Suprapubic skin (tissue), 3 donors: ENCODE data around the gene CCT2.

ENCODE experiments used
- POLR2A ChIP-seq, 2 donors: fragments of 450-650 bp; IDR thresholded peaks; one replicate each; pipeline ENCODE4 v1.6.1; 2017; ENCODE audit warnings: antibody characterized with exemption in 2 of 2, mild to moderate bottlenecking in 2 of 2, moderate library complexity in 2 of 2
- TF ChIP-seq, protein P1 (sequence below), 2 donors: fragments of 200-600 bp in 1 of 2; fragments of 450-650 bp in 1 of 2; sonication (generic) in 1 of 2; IDR thresholded peaks; one replicate each; pipeline ENCODE4 v1.5.1; 2016 to 2019; ENCODE audit warnings: antibody characterized with exemption in 2 of 2, mild to moderate bottlenecking in 1 of 2, moderate library complexity in 1 of 2

DNA sequence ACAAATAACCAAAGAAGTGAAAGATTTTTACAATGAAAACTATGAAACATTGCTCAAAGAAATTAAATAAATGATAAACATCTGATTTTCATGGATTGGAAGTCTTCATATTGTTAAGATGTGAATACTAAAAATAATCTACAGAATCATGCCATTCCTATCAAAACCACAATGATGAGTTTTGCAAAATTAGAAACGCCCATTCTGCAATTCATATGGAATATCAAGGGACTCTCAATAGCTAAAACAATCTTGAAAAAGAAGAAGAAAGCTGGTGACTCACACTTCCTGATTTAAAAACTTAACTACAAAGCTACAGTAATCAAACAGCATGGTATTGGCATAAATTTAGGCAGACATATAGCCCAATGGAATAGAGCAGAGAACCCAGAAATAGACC is 40.2 kb upstream of the CCT2 start:
- TF ChIP-seq, protein P1, sequence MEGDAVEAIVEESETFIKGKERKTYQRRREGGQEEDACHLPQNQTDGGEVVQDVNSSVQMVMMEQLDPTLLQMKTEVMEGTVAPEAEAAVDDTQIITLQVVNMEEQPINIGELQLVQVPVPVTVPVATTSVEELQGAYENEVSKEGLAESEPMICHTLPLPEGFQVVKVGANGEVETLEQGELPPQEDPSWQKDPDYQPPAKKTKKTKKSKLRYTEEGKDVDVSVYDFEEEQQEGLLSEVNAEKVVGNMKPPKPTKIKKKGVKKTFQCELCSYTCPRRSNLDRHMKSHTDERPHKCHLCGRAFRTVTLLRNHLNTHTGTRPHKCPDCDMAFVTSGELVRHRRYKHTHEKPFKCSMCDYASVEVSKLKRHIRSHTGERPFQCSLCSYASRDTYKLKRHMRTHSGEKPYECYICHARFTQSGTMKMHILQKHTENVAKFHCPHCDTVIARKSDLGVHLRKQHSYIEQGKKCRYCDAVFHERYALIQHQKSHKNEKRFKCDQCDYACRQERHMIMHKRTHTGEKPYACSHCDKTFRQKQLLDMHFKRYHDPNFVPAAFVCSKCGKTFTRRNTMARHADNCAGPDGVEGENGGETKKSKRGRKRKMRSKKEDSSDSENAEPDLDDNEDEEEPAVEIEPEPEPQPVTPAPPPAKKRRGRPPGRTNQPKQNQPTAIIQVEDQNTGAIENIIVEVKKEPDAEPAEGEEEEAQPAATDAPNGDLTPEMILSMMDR (IDR thresholded peaks at IDR 0.05) = no peak
- TF ChIP-seq POLR2A (IDR thresholded peaks at IDR 0.05) = no peak
